Occipital lobe (tissue), 2 donors: ENCODE data around the gene NISCH. TPM values are rescaled to one million over a fixed set of nuclear protein-coding genes. Genes with fewer than 3 reads are reported as not detected.

Experiments
- DNase-seq: peaks from one replicate; lab custom pipeline; 2025; lab: John Stamatoyannopoulos, UW
- total RNA-seq: library from RNA; depleted of rRNA; stranded (reverse); fragments of >200 nt; gene quantifications from one replicate; pipeline ENCODE4 v1.2.3, GENCODE V29; 2014

Gene NISCH
- total RNA-seq = 71.4 TPM

DNA sequence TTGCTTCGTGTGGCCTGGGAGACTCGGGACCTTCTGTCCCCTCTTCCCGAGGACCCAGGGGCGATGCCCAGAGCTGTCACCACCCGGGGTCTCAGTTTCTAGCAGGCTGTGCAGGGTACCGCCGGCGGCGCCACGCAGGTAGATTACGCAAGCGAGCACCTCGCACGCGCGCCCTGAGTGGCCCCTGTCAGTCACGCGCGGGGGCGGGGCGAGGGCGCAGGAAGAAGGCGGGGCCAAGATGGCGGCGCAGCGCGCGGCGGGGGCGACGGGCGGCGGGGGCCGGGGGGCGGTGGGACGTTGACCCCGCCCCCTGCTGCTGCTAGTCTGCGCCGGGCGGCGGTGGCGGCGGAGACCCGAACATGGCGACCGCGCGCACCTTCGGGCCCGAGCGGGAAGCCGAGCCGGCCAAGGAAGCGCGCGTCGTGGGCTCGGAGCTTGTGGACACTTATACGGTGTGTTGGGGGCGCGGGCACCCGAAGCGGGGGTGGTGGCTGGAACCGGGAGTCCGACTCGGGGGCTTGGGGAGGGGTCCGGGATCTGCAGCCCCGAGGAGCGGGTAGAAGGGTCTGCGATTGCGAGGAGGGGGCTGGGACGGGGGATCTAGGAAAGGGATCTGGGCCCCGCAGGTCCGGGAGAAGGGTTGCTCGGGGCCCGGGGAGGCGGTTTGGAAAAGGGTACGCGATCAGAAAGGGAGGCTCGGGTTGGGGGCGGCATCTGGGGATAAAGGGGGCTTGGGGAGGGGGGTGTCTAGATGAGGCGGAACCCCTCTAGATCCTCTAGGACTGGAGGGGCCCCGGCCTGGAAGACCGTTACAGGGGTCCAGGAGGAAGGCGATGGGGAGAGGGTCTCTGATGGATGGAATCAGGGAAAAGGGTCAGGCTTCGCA is at the start of gene NISCH:
NISCH (plus strand) TSS at position 322 of the 886 bp plus-strand sequence; CDS start at position 360, 38 bp downstream.
- peak; percentile 79 for DNase-seq

DNA sequence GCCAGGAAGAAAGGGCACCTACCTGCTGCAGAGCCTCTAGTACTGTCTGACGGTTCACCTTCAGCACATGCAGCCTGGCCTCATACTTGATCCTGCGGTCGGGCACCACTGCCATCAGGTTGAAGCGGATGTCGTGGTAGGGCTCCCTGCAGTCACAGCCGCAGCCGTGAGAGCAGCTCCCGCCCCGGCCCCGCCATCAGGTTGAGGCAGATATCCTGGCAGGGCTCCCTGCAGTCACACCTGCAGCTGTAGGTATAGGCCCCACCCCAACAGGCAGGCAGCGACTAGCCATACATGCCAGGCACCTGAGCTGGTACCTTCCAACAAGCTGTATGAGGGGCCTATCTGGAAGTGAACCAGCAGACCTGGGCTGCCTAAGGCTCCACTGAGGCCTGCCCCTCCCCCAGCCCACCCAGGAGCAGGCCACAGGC is 49.2 kb upstream of the NISCH start:
- DNase-seq = no peak

DNA sequence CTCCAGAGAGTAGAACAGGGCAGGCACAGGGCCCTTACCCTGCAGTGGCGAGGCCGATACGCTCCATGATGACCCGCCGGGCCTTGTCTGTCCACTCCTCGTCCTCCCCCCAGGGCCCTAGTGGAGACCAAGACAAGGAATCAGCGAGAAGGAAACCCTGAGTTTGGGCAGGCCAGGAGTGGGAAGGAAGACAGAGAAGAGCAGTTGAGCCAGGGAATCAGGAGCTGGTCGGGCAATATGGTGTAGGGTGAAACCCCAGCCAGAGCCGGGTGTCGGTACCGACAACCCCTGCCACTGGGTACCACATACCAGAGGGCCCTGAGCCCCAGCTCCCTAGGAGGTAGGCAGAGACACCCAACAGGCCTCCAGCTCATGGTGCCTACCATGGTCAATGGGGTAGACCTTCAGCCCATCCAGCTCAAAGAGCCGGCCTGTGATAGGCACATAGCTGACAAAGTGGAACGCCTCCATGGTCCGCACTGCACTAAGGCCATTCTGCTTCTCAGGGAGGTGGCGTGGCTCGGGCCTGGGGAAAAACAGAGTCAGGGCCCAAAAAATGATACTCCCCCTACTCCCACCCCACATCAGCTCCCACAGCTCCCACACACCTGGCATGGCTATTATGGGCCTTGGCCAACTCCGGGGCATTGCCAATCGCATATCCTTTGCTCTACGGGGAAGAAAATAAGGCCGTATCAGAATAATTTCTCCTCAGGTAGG is 48.5 kb upstream of the NISCH start:
- no peak for DNase-seq

GRCh38 chr3:52407779-52408178 is 47.6 kb upstream of the NISCH start:
- no peak for DNase-seq

DNA sequence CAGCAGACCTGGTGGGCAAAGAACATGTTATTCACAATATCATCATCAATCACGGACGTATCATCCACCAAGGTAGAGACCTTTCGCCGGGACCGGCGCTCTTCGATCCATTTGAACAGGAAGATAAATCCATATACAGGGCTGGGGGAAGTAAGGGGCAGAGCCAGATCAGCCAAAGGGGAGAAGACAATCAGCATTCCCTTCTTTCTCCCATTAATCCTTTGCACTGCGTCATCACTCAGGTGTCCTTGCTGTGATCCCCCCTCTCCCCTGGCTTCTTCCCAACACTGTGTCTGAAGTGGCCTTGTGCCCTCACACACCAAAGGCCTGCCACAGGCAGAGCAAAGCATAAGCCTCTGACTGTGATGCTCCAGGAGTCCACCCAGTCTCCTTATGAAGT is 46.9 kb upstream of the NISCH start:
- DNase-seq = no peak

GRCh38 chr3:52415800-52416199 is 39.6 kb upstream of the NISCH start:
- no peak for DNase-seq

DNA sequence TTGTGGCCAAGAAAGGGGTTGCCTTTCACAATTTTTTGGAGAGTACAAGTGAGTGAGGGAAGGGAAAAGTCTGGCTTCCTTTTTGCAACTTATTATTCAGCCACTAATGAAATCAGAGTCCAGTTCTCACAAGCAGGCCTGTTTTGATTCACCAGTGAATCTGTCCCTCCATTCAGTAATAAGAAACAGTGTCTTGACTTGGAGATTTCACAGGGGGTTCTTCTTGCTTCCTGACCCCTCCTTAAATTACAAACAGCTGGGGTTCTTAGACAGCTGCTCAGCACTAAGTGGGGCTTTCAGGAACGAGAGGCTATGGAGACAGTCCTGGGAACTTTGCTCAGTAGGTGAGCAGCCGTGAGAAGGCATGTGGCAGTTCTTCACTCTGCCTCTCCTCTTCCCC is 35.0 kb upstream of the NISCH start:
- DNase-seq = no peak

DNA sequence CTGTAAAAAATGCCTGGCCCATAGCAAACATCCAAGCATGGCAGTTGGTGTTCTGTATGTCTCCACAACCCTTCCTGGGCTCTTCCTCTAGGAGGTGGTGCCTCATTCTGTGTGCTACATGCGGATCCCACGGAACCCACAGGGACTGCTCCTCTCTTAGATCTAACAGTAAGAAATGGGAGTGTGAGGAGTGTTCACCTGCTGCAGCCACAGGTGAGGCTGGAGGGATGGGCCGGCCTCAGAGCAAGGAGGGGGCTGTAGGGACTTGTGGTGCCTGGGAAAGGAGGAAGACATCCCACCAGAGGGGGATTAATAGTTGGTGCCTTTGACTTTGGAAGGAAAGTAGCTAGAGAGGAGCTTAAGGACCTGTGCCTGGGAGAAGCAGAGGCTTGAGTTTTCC is 32.7 kb upstream of the NISCH start:
- no peak for DNase-seq

- no peak for DNase-seq
These were observed 32.2 kb upstream of the NISCH start for GRCh38 chr3:52423173-52423572.

DNA sequence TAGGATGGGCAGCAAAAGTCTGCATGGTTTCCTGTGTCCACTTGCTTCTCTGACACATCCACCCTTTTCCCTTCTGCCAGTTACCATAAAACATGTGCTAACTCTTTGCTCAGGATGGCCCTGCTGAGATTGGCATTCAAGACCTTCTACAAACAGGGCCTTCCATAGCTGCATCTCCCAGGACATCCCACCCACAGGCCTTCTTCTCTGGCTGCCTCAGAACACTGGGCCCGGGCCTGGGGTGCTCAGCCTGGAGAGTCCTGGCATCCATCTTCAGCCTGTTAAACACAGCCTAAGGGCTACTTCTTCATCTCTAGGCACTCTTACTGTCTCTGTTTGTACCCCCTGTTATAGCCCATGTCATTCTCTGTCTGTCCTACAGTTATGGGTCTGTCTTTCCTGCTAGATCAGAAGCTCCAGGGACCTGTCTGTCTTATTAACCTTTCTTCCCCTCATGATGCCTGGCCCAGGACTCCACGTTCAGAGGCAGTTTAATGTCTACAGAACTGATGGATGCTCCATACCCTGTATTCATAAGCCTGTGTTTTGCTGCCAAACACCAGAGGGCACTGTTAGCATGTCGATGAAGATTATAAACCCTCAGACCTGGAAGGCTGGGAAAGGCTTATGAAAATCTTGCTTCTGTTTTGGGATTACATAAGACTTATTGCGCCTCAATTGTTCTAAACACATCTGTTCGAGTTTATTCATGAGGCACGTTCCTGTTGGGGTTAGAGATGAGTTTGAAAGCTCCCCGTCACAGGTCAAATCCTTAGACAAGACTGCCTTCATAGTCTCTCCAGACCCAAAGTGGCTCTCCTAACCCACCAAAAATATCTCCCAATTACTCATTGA is 27.0 kb upstream of the NISCH start:
- DNase-seq = peak; percentile 31

GRCh38 chr3:52429031-52429430 is 26.4 kb upstream of the NISCH start:
- no peak for DNase-seq

DNA sequence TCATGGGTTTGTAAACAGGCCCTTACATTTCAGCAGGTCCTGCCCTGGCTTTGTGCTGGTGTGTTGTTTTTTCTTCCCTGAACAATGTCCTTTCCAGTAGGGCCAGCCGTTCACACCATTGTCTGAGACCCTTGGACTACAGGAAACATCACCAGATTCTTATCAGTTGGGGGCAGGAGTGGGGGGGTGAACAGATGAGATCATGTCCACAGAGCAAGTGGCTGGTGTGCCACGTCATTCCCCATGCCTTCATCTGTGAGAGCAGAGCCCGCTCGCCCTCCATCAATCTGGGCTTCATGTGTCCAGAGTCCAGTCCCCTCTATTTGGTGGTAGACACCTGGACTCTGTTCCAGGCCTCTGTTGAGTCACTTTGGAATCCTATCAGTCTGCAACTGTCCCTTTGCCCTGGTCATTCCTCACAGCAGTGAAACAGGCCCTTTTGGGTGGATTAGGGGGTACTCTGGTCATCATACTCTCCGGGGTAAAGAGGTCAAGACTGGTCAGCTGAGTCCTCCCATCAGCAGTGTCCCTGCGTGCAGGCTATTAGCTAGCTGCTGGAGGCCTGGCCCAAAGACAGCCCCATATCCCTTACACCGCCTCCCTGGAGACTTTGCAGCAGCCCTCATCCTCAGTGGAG is 25.5 kb upstream of the NISCH start:
- no peak for DNase-seq

DNA sequence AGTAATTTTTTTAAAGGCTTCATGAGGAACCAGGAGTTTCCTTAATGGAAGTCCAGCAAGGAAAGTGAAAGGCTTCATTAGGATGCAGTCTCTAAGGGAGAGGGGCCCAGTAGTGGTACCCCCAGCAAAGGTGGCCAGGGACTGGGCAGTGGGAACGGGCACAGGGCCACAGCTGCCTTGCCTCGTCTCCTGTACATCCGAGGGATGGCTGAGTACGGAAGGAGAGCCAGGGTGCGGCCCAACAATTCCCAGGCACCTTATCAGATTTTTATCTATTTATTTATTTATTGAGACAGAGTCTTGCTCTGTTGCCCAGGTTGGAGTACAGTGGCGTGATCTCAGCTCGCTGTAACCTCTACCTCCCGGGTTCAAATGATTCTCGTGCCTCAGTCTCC is 25.0 kb upstream of the NISCH start:
- DNase-seq = no peak

DNA sequence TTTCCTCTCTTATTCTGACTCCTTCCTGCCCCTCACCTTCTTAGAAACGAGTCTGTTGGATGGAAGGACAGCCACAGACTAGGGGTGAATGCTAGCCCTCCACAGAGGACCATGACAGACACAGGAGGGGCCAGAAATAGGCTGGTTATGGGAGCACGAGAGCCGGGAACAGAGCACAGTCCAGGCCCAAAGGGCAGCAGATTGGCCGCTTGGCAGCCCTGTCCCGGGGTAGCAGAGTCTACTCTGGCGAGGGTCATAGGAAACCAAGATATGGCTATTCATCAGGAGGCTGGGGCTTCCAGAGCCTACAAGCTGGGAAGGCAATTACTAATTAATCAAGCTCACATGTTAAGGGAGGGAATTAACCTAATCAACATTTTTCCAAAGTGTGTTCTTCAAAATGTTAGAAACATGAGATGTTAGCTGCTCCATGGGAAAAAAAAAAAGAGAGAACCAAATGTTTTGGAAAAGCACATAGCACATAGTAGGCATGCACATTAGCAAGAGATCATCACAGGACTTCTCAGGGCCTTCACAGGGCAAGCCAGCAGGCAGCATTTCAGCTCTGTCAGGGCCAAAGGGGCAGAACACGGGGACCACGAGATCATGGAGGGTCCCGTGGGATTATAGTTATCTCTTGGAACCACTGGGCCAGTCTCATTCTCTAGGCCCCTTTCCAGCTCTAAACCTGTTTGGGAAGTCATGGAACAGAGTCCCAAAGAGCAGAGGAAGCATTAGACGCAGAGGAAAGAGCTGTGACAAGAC is 23.8 kb upstream of the NISCH start:
- no peak for DNase-seq

DNA sequence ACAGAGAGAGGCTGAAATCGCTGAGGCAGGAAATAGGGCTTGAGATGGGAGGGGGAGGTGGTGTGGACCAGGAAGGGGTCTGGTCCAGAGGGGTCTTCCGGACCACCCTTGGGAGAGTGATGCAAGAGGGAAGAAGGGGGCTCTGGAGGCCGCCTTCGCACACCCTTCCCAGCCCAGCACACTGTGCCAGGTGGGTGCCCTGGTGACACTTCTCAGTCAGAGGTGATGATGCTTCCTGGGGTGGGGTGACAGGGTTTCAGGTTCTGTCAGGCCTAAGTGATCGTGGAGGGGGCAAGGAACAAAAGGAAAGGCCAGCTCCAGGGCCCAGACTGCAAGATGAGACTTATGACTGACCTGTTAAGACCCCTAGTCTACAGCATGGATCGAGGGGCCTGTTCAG is 23.2 kb upstream of the NISCH start:
- no peak for DNase-seq

DNA sequence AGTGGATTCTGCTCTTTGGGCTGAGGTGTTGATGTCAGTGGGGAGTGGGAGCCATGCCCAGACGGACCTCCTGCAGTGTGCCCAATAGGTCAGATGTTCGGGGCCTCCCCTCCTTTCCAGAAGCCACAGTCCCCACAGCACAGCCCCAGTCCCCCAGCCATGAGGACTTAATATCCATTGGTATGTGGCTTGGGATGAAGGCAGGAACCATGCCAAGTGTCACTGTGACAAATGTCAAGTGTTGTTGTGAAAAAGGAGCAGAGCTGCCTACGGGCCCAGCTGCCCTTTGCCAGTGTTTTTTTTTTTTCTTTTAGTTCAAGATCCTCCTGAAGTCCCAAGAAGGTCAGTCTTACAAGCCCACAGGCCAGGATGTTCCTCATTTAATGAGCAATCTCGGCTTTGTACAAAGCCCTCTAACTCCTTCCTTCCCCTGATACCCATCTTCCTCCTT is 22.7 kb upstream of the NISCH start:
- no peak for DNase-seq

DNA sequence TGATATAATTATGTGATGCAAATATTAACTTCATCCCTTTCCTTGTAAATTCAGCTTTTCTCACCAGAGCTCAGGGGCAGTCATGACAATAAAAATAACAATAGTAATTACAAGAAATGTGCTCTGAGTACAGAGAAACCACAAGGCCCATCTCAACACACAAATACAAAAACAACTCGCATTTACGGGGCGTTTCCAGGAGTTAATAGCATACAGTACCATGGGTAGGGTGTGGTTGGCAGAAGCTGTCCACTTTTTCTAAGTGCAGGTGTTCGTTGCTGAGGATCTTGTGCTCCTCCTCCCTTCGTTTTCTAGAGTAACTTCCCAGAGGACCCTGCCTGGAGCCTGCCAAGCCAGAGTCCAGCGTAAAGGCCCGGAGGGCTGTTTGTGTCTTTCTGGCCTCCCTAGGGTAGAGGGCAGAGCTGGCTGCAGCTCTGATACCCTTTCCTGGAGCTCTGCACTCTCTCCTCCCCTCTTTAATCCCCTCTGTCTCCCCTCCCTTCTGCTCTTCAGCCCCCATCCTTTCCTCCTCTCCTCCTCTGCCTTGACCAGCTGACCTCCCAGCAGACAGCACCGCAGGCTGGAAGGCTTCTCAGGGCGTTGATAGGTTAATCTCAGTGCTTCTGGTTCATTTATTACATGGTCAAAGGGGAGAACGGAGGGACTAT is 21.9 kb upstream of the NISCH start:
- DNase-seq = no peak

- DNase-seq = no peak
These were observed 21.4 kb upstream of the NISCH start for GRCh38 chr3:52433996-52434479.

DNA sequence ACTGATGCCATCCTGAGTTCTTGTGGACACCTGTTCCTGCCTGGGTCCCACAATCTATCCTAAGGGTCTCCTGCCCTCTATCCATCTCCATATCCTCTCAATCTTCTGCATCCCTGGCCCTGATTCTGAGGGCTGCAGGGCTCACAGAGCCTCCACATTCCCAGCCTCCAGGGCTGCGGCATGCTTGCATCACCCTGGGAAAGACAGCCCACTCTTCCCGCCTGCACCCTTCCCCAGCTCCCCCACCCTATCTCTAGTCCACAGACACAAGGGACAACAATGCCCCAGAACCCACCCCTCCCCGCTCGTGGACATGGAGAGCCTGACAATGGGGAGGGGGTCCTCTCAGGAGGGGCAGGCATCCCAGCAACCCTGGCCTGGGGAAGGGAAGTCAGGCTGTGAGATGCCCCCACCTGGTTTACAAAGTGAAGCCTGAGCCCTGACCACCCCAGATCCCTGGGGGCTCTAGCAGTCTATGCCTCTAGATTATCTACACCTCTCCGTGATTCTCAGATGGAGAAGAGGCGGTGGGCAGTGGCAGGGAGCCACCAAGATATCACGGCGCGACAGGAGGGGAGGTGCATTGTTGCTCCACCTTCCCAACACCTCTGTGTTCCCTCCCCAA is 20.8 kb upstream of the NISCH start:
- DNase-seq = no peak
